Skeletal muscle satellite cell (primary cell): Measurements from ENCODE around the gene SDSL.

Source experiments
- H3K27me3 ChIP-seq: 2 replicates; pipeline ENCODE4 v1.7.0; 2013; ENCODE audit warnings: low read length; ENCODE audit not compliant: control insufficient read depth, insufficient read depth
- H3K36me3 ChIP-seq: 2 replicates; pipeline ENCODE4 v1.7.0; 2013; ENCODE audit warnings: mild to moderate bottlenecking, control low read depth, low read length; ENCODE audit not compliant: insufficient read depth
- H3K4me1 ChIP-seq: 2 replicates; pipeline ENCODE4 v1.7.0; 2013; ENCODE audit warnings: low read length; ENCODE audit not compliant: control insufficient read depth, insufficient read depth
- H3K4me2 ChIP-seq: 2 replicates; pipeline ENCODE4 v1.7.0; 2013; ENCODE audit warnings: mild to moderate bottlenecking, low read length
- H3K4me3 ChIP-seq: 2 replicates; pipeline ENCODE4 v1.7.0; 2013; ENCODE audit warnings: low read length
- H3K9ac ChIP-seq: 2 replicates; pipeline ENCODE4 v1.7.0; 2013; ENCODE audit warnings: mild to moderate bottlenecking, low read depth, low read length, moderate library complexity
- H3K9me3 ChIP-seq: replicated peaks from 2 replicates; pipeline ENCODE4 v1.7.0; 2013; ENCODE audit warnings: mild to moderate bottlenecking, control low read depth, low read length

The SDSL gene

GRCh38 chr12:113427882-113428281 is 5.7 kb downstream of the SDSL start:
- no peaks in the 10 kb centered on the region for H3K9me3 ChIP-seq
- H3K27me3 ChIP-seq: no peaks in the 10 kb centered on the region
- H3K36me3 ChIP-seq: no peaks in the 10 kb centered on the region
- no peak overlapping the region for H3K4me2 ChIP-seq
- H3K4me1 ChIP-seq: peaks cover under 1% of the 10 kb centered on the region
- no peak overlapping the region for H3K4me3 ChIP-seq
- H3K9ac ChIP-seq: no peak overlapping the region

GRCh38 chr12:113428482-113428881 is 6.3 kb downstream of the SDSL start:
- no peaks in the 10 kb centered on the region for H3K4me1 ChIP-seq
- H3K4me2 ChIP-seq: no peak overlapping the region
- no peak overlapping the region for H3K9ac ChIP-seq
- H3K27me3 ChIP-seq: no peaks in the 10 kb centered on the region
- H3K9me3 ChIP-seq: no peaks in the 10 kb centered on the region
- H3K4me3 ChIP-seq: no peak overlapping the region
- no peaks in the 10 kb centered on the region for H3K36me3 ChIP-seq

- H3K9me3 ChIP-seq: no peaks in the 10 kb centered on the region
- H3K4me3 ChIP-seq: no peak overlapping the region
- no peaks in the 10 kb centered on the region for H3K4me1 ChIP-seq
- H3K27me3 ChIP-seq: peaks cover 8% of the 10 kb centered on the region
- no peaks in the 10 kb centered on the region for H3K36me3 ChIP-seq
- no peak overlapping the region for H3K4me2 ChIP-seq
- H3K9ac ChIP-seq: no peak overlapping the region
These were observed 10.8 kb downstream of the SDSL start for GRCh38 chr12:113432986-113433385.

DNA sequence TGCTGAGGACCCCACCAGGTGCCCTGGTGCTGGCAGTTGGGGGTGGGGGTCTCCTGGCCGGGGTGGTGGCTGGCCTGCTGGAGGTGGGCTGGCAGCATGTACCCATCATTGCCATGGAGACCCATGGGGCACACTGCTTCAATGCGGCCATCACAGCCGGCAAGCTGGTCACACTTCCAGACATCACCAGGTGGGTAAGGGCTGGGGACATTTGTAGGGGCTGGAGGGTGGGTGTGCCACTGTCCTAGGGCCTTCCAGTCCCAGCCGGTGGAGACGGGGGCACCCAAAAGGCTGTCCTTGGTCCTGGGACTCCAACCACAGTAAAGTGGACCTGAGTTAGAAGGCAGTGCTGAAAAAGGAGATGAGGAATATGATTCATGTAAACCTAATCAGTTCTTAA is 13.2 kb downstream of the SDSL start:
- Histone ChIP-seq H3K9me3 (no peaks in the 10 kb centered on the region), H3K36me3 (no peaks in the 10 kb centered on the region), H3K4me1 (no peaks in the 10 kb centered on the region), H3K4me3 (no peak overlapping the region), H3K4me2 (no peak overlapping the region), H3K27me3 (peaks cover 20% of the 10 kb centered on the region), H3K9ac (no peak overlapping the region)

DNA sequence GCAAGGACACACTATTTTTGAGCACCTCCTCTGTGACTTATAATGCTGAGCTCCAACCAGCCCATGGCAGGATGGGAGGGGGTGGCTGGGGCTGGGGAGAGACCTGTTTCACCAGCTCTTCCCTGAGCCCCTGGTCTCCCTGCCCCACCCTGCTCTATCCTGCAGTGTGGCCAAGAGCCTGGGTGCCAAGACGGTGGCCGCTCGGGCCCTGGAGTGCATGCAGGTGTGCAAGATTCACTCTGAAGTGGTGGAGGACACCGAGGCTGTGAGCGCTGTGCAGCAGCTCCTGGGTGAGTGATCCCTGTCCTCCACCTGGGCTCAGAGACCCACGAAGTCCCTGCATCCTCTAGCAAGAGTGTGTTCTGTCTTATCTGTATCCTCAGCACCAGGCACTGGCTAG is 14.4 kb downstream of the SDSL start:
- Histone ChIP-seq H3K4me1 (no peaks in the 10 kb centered on the region), H3K4me3 (no peak overlapping the region), H3K36me3 (no peaks in the 10 kb centered on the region), H3K9me3 (no peaks in the 10 kb centered on the region), H3K4me2 (no peak overlapping the region), H3K9ac (no peak overlapping the region), H3K27me3 (peaks cover 32% of the 10 kb centered on the region)

DNA sequence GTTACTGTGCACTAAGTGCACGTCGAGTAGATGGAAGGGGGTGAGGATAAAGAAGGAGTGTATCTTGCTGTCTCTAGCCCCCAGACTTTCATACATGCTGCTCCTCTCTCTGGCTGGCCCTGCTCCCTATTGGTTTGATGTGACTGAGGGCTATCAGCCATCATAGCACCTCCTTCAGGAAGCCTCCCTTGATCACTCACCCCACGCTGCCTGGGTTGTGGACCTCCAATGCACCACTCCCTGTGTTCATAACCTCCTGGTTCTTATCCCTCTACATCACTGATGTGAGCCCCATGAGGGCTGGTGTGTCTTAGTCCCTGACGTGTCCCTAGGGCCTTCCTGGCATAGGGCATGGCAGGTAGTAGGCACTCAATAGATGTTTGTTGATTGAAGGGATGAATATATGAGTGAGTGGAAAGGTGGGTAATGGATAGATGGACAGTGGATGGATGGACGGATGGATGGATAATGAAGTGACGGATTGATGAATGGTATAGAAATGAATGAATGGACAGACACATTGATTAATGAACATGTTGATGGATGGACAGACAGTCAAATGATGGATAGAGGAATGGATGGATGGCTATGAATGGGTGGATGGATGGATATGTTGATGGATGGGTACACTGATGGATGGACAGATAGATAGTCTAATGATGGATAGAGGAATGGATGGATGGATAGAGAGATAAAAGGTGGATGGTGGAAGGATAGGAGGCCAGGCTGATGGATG is 15.0 kb downstream of the SDSL start:
- Histone ChIP-seq H3K4me2 (no peak overlapping the region), H3K4me1 (no peaks in the 10 kb centered on the region), H3K9ac (no peak overlapping the region), H3K4me3 (no peak overlapping the region), H3K27me3 (peaks cover 38% of the 10 kb centered on the region), H3K36me3 (no peaks in the 10 kb centered on the region), H3K9me3 (no peaks in the 10 kb centered on the region)

DNA sequence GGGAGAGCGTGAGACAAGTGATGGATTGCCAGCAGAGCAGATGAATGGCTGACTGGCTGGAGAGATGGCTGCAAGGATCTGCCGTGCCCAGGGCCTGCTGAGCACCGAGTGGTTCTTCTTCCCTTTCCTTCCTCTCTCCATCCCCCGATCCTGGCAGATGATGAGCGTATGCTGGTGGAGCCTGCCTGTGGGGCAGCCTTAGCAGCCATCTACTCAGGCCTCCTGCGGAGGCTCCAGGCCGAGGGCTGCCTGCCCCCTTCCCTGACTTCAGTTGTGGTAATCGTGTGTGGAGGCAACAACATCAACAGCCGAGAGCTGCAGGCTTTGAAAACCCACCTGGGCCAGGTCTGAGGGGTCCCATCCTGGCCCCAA is 15.5 kb downstream of the SDSL start:
- no peak overlapping the region for H3K4me2 ChIP-seq
- H3K9ac ChIP-seq: no peak overlapping the region
- no peaks in the 10 kb centered on the region for H3K4me1 ChIP-seq
- no peak overlapping the region for H3K4me3 ChIP-seq
- H3K27me3 ChIP-seq: peaks cover 43% of the 10 kb centered on the region
- no peaks in the 10 kb centered on the region for H3K9me3 ChIP-seq
- H3K36me3 ChIP-seq: no peaks in the 10 kb centered on the region

DNA sequence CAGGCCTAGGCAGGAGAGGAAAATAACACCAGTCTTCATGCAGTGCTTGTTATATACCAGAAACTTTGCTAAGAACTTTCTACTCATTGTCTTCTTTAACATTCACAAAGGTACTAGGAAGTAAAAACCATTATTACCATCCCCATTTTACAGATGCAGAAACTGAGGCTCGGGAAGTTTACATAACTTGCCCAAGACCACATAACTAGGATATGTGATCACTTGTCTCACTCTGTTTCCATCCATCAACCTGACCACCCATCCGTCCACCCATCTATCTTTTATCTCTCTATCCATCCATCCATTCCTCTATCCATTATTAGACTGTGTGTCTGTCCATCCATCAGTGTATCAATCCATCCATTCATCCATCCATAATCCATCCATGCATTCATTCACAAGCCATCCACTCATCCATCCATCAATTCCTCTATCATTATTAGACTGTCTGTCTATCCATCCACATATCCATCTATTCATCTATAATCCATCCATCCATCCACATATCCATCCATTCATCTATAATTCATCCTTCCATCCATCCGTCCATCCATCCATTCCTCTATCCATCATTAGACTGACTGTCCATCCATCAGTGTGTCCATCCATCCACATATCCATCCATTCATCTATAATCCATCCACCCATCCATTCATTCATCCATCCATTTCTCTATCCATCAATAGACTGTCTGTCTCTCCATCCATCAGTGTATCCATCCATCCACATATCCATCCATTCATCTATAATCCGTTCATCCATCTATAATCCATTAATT is 16.5 kb downstream of the SDSL start:
- Histone ChIP-seq H3K9ac (no peak overlapping the region), H3K4me1 (no peaks in the 10 kb centered on the region)

DNA sequence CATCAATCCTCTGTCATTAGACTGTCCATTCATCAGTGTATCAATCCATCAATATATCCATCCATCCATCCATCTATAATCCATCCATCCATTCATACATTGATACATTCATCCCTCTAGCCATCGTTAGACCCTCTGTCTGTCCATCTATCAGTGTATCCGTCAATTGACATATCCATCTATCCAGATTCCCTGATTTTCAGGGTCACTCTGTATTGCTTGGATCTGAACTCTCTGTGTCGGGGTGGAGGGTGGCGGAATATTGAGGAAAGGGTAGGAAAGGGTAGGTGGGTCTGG is 17.1 kb downstream of the SDSL start:
- H3K9me3 ChIP-seq: no peaks in the 10 kb centered on the region
- no peak overlapping the region for H3K9ac ChIP-seq
- no peak overlapping the region for H3K4me3 ChIP-seq
- H3K36me3 ChIP-seq: no peaks in the 10 kb centered on the region
- peaks cover 55% of the 10 kb centered on the region for H3K27me3 ChIP-seq
- no peaks in the 10 kb centered on the region for H3K4me1 ChIP-seq
- H3K4me2 ChIP-seq: no peak overlapping the region

More for the DNA sequence above, 16.5 kb downstream of the SDSL start:
- no peaks in the 10 kb centered on the region for H3K9me3 ChIP-seq
- H3K4me3 ChIP-seq: no peak overlapping the region
- H3K36me3 ChIP-seq: no peaks in the 10 kb centered on the region
- H3K4me2 ChIP-seq: no peak overlapping the region
- H3K27me3 ChIP-seq: peaks cover 52% of the 10 kb centered on the region

GRCh38 chr12:113439606-113440030 is 17.4 kb downstream of the SDSL start:
- H3K36me3 ChIP-seq: no peaks in the 10 kb centered on the region
- H3K4me3 ChIP-seq: no peak overlapping the region
- no peaks in the 10 kb centered on the region for H3K4me1 ChIP-seq
- no peak overlapping the region for H3K9ac ChIP-seq
- peaks cover 57% of the 10 kb centered on the region for H3K27me3 ChIP-seq
- H3K9me3 ChIP-seq: no peaks in the 10 kb centered on the region
- H3K4me2 ChIP-seq: no peak overlapping the region

GRCh38 chr12:113440336-113440735 is 18.2 kb downstream of the SDSL start:
- no peaks in the 10 kb centered on the region for H3K36me3 ChIP-seq
- H3K4me3 ChIP-seq: no peak overlapping the region
- H3K9ac ChIP-seq: no peak overlapping the region
- no peaks in the 10 kb centered on the region for H3K4me1 ChIP-seq
- peaks cover 61% of the 10 kb centered on the region for H3K27me3 ChIP-seq
- H3K9me3 ChIP-seq: no peaks in the 10 kb centered on the region
- H3K4me2 ChIP-seq: no peak overlapping the region
